Fibroblast of villous mesenchyme (primary cell): Measurements from ENCODE around the gene MMP25. TPM values are rescaled to one million over a fixed set of nuclear protein-coding genes. Genes with fewer than 3 reads are reported as not detected.
"Not testable (repeated sequence)": the region's sequence is repeated elsewhere in the genome, so short reads cannot be mapped to it uniquely, and the experiment has no call there.

Experiments used
- DNase-seq: peaks from one replicate; pipeline ENCODE4 v3.0.0-alpha.2; 2010; ENCODE audit warnings: low read depth
- H3K4me3 ChIP-seq: 2 replicates; pipeline ENCODE4 v1.5.1; 2011; ENCODE audit warnings: low read depth, mild to moderate bottlenecking, low read length
- total RNA-seq: library from RNA; depleted of rRNA; stranded (reverse); fragments of >200 nt; gene quantifications from 2 replicates; pipeline ENCODE4 v1.2.3, GENCODE V29; 2012
- TF ChIP-seq, protein P1 (sequence below): IDR thresholded peaks from 2 replicates; pipeline ENCODE4 v1.5.1; 2012; ENCODE audit warnings: low read depth, mild to moderate bottlenecking, low read length; ENCODE audit not compliant: insufficient read depth

The MMP25 gene
- total RNA-seq, 1 donor, result under 0.01 TPM

DNA sequence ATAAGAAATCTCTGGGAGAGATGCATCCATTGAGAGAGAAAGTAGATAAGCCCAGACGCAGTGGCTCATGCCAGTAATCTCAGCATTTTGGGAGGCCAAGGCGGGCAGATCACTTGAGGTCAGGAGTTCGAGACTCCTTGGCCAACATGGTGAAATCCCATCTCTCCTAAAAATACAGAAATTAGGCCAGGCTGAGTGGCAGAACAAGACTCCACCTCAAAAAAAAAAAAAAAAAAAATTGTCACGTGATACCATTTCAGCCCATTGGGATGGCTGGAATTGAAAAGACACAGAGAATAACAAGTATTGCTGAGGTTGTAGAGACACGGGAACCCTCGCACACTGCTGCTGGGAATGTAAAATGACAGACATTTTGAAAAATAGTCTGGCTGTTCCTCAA lies 16.2 kb downstream of the MMP25 start:
- no peak for DNase-seq
- TF ChIP-seq, protein P1, sequence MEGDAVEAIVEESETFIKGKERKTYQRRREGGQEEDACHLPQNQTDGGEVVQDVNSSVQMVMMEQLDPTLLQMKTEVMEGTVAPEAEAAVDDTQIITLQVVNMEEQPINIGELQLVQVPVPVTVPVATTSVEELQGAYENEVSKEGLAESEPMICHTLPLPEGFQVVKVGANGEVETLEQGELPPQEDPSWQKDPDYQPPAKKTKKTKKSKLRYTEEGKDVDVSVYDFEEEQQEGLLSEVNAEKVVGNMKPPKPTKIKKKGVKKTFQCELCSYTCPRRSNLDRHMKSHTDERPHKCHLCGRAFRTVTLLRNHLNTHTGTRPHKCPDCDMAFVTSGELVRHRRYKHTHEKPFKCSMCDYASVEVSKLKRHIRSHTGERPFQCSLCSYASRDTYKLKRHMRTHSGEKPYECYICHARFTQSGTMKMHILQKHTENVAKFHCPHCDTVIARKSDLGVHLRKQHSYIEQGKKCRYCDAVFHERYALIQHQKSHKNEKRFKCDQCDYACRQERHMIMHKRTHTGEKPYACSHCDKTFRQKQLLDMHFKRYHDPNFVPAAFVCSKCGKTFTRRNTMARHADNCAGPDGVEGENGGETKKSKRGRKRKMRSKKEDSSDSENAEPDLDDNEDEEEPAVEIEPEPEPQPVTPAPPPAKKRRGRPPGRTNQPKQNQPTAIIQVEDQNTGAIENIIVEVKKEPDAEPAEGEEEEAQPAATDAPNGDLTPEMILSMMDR, result no peak
- no peak overlapping the region for H3K4me3 ChIP-seq

DNA sequence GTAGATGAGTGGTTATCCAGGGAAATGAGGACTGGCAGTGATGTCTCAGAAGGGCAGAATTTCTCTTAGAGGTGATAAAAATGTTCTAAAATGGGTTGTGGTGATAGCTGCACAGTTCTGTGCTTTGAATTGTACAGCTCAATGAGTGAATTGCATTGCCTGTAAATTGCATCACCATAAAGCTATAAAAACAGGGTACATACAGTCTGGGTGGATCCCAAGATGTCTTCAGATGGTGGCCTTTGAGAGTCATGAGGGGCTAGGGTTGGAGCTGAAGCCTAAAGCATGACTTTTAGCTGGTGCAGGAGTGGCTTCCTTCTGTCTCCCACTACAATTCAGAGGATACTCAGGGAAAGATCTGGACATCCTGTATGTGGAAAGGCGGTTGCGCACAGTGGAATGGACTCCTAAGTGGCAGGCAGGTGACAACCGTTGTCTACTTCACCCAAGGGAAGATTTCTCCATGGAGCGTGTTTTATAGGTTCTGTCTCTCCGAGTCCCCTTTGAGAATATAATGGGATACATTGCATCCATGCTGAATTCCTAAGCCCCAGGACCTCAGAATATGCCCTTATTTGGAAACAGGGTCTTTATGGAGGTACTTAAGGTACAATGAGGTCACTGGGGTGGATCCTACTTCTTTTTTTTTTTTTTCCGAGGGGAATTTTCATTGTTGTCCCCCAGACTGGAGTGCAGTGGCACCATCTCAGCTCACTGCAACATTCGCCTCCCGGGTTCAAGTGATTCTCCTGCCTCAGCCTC lies 17.4 kb downstream of the MMP25 start:
- H3K4me3 ChIP-seq, result no peak overlapping the region
- DNase-seq, result peak; percentile 24
- TF ChIP-seq, protein P1, result no peak

DNA sequence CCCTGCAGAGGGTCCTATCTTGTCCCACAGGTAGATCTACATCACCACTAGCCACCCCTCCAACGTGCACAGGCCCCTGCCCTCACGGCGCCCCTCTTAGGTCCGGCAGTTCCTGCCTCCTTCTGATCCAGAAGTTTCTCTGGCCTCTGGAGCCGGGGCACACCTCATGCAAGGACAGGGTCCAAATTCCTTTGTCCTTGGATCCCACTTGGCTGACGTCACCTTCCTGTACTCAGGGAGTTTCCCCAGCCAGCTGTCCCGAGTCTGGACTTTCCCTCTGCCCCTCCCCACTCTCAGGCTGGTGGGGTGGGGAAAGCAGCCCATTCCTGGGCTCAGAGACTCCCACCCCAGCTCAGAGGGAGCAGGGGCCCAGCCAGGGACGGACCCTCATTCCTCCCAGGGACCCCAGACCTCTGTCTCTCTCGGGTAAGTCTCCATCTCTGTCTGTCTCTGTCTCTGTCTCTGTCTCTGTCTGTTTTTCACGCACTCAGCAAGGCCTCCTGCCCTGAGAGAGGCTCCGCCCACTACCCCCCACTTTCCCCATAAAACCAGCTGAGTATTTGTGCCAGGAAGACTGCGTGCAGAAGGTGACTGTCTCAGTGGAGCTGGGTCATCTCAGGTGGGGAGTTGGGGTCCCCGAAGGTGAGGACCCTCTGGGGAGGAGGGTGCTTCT lies 18.8 kb downstream of the MMP25 start, which contains the start of gene IL32:
TSS of gene IL32 (plus strand) at position 572 of the 673 bp plus-strand sequence. CDS start 172 bp downstream, outside the sequence.
- TF ChIP-seq, protein P1, result no peak
- peak; percentile 78 for DNase-seq
- H3K4me3 ChIP-seq, result peak within 1 kb of the TSS; percentile 40

DNA sequence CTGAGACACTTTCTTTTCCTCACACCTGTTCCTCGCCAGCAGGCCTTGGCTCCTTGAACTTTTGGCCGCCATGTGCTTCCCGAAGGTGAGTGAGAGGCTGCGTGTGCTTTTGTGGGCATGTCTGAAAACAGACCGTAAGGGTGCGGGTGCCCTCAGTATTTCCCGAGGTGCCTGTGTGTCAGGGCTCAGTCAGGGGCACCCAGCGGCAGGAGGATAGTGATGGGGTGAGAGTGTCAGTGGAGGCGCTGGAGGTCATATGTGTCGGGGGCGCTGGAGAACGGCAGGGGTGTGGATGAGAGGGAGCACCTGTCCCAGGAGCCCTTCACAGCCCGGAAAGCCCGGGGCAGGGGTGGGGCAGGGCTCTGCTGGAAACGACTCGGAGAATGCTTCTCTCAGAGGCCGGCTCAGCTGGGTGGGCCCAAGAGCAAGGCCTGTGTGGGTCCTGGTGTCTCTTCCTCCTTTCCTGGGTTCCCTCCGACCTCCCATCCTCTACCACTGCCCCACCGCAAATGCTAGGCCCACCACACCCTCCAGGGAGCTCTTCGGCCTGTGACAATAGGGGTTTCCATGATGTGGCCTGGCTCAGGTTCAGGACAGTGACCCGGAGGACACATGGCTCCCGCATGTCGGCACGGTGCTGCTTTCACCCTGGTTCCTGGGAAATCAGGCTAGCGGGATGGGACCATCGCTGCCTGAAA lies 19.5 kb downstream of the MMP25 start:
- peak overlapping the region; percentile 40 for H3K4me3 ChIP-seq
- TF ChIP-seq, protein P1, result no peak
- DNase-seq, result no peak

DNA sequence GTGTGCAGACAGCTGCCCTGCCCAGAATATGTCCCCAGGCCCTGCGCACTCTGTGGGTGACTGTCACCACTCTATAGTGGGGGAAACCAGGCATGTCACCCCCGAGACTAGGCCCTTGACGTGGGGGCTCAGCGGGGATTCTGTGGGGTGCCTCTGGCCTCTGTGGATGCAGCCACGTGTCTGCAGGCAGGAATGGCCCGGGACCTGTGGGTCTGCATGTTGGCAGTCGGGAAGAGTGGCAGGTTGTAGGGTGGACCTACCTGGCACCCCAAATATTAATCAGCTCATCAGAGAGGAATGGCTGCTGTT lies 20.0 kb downstream of the MMP25 start:
- H3K4me3 ChIP-seq, result no peak overlapping the region
- DNase-seq, result no peak
- TF ChIP-seq, protein P1, result no peak

DNA sequence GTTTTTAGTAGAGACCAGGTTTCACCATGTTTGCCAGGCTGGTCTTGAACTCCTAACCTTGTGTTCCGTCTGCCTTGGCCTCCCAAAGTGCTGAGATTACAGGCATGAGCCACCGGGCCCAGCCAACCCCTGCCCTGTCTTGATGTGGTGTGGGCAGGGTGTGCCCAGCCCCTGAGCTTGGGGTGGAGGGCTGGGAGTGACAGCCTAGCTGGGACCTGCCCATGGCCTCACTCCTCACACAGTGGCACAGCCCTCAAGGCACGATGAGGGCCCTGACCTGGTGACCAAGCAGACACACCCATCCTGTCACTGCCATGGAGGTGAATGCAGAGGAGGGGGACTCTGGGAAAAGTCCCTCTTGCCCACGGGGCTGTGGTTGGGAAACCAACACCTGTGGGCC lies 22.1 kb downstream of the MMP25 start:
- no peak for DNase-seq
- H3K4me3 ChIP-seq, result no peak overlapping the region
- TF ChIP-seq, protein P1, result no peak

DNA sequence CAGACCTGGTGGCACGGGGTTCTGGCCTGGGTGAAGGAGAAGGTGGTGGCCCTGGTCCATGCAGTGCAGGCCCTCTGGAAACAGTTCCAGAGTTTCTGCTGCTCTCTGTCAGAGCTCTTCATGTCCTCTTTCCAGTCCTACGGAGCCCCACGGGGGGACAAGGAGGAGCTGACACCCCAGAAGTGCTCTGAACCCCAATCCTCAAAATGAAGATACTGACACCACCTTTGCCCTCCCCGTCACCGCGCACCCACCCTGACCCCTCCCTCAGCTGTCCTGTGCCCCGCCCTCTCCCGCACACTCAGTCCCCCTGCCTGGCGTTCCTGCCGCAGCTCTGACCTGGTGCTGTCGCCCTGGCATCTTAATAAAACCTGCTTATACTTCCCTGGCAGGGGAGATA lies 22.8 kb downstream of the MMP25 start:
- not testable (repeated sequence) for DNase-seq, H3K4me3 ChIP-seq
